Epithelial cell of proximal tubule (primary cell): ENCODE data around the gene ADRA2B. TPM values are rescaled to one million over a fixed set of nuclear protein-coding genes. Genes with fewer than 3 reads are reported as not detected.

Experiments
- DNase-seq: peaks from one replicate; pipeline ENCODE4 v3.0.0-alpha.2; 2011; ENCODE audit warnings: low read depth
- H3K4me3 ChIP-seq: 2 replicates; pipeline ENCODE4 v1.5.1; 2011; ENCODE audit warnings: low read depth, mild to moderate bottlenecking, low read length
- CTCF ChIP-seq: conservative IDR thresholded peaks from 2 replicates; pipeline ENCODE4 v1.5.1; 2012; ENCODE audit warnings: low read depth, mild to moderate bottlenecking, low read length
- total RNA-seq: library from RNA; depleted of rRNA; stranded (reverse); fragments of >200 nt; gene quantifications from 2 replicates; pipeline ENCODE4 v1.2.3, GENCODE V29; 2015

Gene ADRA2B
- total RNA-seq, 1 donor from 2014 or later: 0.23 TPM

- no peak for TF ChIP-seq CTCF
- DNase-seq: no peak
- no peak overlapping the region for H3K4me3 ChIP-seq
Observed at GRCh38 chr2:96113951-96114350, 2.4 kb downstream of the ADRA2B start.

- DNase-seq: no peak
- TF ChIP-seq CTCF: no peak
- no peak overlapping the region for H3K4me3 ChIP-seq
Observed at GRCh38 chr2:96113367-96113677, 3.0 kb downstream of the ADRA2B start.

GRCh38 chr2:96112501-96113366 lies 3.6 kb downstream of the ADRA2B start:
- TF ChIP-seq CTCF: no peak

GRCh38 chr2:96111823-96112500 lies 4.4 kb downstream of the ADRA2B start:
- no peak for TF ChIP-seq CTCF
- DNase-seq: no peak
- H3K4me3 ChIP-seq: no peak overlapping the region

More at GRCh38 chr2:96112501-96113366, 3.6 kb downstream of the ADRA2B start:
- no peak for DNase-seq
- H3K4me3 ChIP-seq: no peak overlapping the region

GRCh38 chr2:96111257-96111640 lies 5.1 kb downstream of the ADRA2B start:
- H3K4me3 ChIP-seq: no peak overlapping the region
- TF ChIP-seq CTCF: no peak
- no peak for DNase-seq

GRCh38 chr2:96110621-96111256 lies 5.6 kb downstream of the ADRA2B start:
- no peak overlapping the region for H3K4me3 ChIP-seq
- no peak for TF ChIP-seq CTCF
- no peak for DNase-seq
